NCI-H774 (cell line): Measurements from ENCODE around the gene IRF2BP2.
A peak's percentile ranks its signal among the peaks of the same experiment; 100 is the strongest.

Source experiments
- DNase-seq: peaks from one replicate; lab custom pipeline; 2025; lab: John Stamatoyannopoulos, UW

Gene IRF2BP2

GRCh38 chr1:234583755-234584419 lies 26.1 kb downstream of the IRF2BP2 start:
- DNase-seq = no peak

DNA sequence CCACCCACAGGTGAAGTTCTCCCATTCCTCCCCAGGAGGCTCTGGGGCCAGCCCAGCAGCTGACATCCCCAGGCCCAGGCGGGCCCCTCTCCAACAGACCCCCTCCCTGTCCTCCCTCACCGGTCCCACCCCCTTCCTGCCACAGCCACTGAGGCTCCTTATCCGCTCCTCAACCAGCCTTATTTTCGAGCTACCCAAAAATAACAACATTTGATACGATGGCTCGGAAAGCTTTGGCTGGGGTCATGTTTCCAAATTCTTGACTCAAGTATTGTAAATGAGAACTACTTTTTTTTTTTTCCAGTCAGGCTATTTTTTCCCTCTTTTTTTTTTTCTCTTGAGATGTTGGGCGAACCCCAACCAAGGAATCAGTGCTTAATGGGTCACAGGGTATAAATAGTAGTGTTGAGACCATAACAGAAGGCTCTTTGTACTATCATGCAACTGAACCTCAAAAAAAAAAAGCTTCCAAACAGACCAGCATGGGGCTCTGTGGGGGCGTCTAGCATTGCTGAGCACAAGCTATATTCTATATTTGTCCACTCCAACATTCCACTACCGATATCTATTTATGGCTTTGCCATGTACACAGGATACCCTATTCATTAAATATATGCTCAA lies 27.2 kb downstream of the IRF2BP2 start:
- no peak for DNase-seq

DNA sequence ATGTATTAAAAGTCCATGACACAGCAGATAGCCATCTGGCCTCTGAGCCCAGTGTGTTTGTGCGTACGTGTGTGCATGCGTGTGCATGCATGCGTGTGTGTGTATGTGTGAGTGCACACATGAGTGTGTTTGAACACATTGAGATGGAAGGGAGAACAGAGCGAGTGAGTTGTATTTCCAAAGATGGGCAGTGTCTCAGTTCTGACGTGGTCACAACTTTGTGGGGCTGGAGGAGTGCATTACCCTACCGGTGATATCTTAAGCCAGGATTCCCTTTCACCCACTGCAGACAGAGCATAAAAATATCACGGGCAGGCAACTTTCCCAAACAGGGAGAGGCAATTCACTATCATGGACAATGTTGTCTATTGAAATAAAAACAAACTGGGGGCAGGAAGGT lies 27.8 kb downstream of the IRF2BP2 start:
- DNase-seq = no peak

DNA sequence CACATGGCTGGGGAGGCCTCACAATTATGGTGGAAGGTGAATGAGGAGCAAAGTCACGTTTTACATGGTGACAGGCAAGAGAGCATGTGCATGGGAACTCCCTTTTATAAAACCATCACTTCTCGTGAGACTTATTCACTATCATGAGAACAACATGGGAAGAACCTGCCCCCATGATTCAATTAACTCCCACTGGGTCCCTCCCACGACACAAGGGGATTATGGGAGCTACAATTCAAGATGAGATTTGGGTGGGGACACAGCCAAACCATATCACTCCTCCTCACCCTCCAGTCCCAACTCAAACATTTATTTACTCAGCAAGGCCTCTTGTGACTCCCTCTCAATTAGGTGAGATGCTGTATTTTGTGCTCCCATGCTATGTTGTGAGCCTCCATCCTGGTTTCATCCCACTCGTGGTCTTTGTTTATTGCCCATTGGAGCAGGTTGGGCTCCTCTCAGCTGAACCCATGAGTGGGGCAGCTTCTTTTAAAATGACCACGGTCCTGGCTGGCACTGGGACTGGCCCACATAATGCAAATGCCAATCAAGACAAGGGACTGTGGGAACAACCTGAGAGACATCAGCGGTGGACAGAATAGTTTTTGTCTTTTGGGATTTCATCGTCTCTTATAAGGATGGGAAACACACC lies 28.8 kb downstream of the IRF2BP2 start:
- DNase-seq = no peak

DNA sequence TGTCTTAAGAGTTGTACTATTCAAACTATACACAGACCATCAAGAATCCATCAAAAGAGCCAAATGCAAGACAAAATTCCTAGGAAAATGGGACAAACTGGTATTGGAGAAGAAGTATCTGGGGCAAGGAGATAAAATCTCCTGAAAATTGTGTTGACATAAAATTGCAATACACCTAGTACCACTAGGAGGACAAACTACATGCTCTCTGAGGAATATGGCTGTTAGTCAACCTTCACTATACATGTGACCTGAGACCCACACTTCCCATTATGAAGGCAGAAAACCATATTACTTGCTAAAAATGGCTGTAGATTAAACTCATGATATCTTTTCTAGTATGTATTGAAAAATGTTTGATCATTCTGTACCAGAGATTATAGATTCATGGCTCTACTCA lies 30.0 kb downstream of the IRF2BP2 start:
- DNase-seq = no peak

GRCh38 chr1:234578735-234579134 lies 31.2 kb downstream of the IRF2BP2 start:
- no peak for DNase-seq

DNA sequence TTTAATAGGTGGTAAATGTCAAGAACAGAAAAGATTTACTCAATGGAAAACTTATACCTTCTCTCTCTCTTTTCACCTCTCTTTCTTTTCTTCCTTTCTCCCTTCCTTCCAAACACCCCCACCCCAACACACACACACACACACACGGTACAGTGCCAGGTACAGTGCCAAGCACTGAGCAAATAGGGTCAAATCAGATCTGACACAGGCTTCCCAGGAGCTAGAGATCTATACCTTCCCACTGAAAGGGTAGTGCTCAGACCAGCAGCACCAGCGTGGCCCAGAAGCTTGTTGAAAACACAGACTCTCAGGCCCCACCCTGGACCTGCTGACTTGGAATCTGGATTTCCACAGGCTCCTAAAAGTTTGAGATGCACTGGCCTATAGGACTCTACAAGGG lies 31.9 kb downstream of the IRF2BP2 start:
- no peak for DNase-seq

DNA sequence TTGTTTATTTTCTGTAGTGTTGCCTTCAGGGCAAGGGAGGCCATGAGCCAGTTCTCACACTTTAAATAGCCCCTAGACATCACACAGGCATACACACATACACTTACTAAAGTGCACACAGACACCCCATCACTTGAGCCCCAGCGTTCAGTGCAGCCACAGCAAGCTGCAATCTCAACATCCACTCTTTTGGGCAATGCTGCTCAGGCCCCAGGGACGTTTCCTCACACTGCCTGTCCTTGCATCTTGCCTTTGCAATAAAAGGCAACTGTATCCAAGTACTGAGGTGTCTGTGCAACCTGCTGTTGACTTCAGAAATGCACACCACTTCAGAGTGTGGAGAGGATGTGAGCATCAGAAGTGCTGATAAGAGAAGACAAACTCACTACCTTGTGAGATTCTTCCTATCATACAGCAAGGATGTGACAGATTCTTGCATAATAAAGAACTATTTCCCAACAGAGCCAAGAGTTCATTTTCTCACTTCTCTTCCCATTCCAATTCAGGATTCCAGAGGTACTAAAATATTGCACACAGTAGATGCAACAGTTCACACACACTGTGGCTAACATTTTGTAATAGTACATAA lies 36.2 kb downstream of the IRF2BP2 start:
- no peak for DNase-seq

DNA sequence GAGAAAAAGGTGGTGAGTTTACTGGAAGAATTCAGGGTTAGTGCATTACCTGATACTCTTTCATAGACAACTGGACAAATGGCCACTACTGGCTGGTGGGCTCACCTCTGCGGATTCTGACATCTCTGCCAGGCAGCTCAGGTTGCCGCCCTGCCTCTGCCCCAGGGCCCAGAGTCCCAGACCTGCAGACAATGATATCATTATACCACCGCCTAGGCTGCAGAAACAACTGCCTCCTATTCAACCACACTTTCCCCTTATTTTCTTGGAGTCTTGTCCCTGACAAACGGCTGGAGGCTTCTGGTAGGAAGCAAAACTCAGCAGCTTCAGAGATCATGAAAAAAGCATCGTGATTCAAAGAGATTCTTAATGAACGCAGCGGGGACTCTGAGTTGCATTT lies 37.0 kb downstream of the IRF2BP2 start:
- no peak for DNase-seq

GRCh38 chr1:234571702-234572101 lies 38.3 kb downstream of the IRF2BP2 start:
- no peak for DNase-seq

- peak; percentile 61 for DNase-seq
Measured at GRCh38 chr1:234570329-234571120, 39.5 kb downstream of the IRF2BP2 start.

DNA sequence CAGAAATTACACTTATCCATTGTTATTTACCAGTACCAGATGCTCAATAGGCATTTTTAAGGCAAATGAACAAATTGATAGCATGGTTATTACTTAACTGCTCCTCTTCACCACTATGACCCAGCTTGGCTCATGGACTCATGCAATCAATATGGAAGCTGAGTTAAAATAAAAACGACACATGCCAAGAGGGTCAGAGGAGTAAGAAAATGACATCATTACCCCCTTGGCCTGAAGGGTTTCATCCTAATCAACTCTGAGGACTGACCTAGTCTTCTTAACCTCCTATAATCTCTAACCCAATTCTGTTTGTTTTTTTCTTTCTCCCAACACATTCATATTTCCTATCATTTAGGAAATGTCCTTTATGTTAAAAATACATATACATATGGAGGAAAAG lies 41.6 kb downstream of the IRF2BP2 start:
- no peak for DNase-seq

DNA sequence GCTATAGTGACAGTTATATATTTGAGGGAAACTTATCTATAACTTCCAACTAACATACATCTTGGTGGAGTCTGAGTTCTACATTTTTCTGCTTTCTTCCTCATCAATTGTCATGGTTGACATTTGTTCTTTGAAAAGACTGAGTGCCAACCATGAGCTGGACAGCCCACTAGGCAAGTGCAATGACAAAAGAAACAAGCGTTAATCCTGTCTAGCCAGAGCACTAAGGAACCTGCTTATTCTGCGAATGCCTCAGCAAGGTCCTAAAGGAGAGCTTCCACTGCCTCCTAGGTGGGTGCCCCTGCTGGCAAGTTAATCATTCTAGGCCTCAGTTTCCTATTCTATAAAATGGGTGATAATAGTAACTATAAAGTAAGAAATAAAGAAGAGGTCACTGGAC lies 44.8 kb downstream of the IRF2BP2 start:
- DNase-seq = no peak

GRCh38 chr1:234564035-234565029 lies 45.6 kb downstream of the IRF2BP2 start:
- DNase-seq = no peak

DNA sequence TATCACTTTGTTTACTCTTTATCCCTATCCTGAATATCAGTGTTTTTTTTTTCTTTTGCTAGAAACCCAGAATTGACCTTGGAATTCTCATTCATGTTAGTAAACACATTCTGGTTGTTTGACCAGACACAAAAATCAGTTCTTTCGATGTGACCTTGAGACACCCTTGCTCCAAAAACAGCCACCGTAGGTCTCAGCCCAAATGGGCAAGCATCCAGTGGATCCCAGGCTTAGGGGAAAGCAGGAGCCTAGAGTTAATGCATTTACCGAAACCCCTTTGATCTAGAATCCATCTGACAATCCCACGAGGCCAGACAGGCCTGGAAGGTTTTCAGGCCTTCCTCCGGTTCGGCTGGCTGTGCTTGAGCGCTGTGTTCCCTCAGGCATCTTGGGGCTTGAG lies 47.6 kb downstream of the IRF2BP2 start:
- DNase-seq = no peak

DNA sequence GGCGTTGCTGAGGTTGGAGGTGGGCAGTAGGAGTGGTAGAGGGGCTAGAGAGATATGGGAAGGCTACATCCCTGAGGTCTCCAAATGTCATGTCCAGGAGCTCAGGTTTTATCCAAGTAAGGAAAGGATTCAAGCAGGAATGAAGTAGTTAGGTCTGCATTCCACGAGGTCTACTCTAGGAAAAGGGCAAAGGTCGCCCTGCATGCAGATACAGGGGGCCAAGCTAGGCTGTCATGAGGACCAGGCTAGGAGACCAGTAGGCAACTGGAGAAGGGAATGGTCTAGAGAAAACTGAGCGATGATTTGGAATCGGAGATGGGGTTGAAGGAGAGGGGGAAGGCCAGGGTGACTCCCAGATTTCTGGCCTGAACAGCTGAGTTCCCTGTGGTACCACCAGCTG lies 48.7 kb downstream of the IRF2BP2 start:
- no peak for DNase-seq

- DNase-seq = no peak
Measured at GRCh38 chr1:234559902-234560676, 49.9 kb downstream of the IRF2BP2 start.

GRCh38 chr1:234559152-234559901 lies 50.7 kb downstream of the IRF2BP2 start:
- peak; percentile 73 for DNase-seq

GRCh38 chr1:234558330-234558836 lies 51.6 kb downstream of the IRF2BP2 start:
- no peak for DNase-seq
